DMS79 treated with DMSO at 0.1 percent for 48 hours (cell line): ENCODE data around the gene KAZN.

Experiments
- DNase-seq: peaks from one replicate; lab custom pipeline; 2025; lab: John Stamatoyannopoulos, UW

The KAZN gene

GRCh38 chr1:15148004-15148403 lies 549.5 kb downstream of the KAZN start:
- no peak for DNase-seq

DNA sequence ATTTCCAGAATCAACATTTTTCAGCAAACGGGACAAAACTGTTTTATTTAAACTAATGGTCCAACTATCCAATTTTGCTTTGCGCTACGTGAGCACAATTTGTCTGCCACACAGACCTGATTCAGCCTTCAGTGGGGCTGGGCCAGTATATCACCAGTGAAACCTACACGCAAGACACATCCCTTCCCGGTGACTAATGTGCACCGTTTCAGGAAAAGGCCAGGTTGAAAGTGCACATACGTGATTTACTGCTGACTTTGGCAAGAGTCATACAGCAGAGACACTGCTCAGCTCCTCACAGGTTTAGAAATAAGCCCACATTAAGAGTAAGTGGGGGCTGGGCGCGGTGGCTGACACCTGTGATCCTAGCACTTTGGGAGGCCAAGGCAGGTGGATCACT lies 550.0 kb downstream of the KAZN start:
- DNase-seq: no peak

- DNase-seq: no peak
These were observed 550.5 kb downstream of the KAZN start for GRCh38 chr1:15148941-15149340.

DNA sequence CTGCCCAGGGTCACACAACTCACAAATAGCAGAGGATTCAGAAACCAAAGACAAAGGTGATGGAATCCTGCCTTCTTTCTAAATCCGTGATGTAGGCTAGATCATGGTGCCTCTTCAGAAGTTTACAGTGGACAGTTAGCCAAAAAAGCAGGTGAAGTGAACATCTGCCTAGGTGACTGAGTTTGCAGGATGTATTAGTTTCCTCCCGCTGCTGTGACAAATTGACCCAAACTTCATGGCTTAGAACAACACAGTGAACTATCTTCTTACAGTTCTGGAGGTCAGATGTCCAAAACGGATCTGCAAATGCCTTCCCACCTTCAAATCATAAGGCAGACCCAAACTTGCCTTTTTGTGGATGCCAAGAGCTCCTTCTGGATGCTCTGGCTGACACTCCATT lies 551.9 kb downstream of the KAZN start:
- DNase-seq: no peak

- DNase-seq: no peak
These were observed 552.9 kb downstream of the KAZN start for GRCh38 chr1:15151377-15151806.

GRCh38 chr1:15151871-15152270 lies 553.4 kb downstream of the KAZN start:
- no peak for DNase-seq

- DNase-seq: peak; percentile 76
These were observed 554.1 kb downstream of the KAZN start for GRCh38 chr1:15152318-15153183.

DNA sequence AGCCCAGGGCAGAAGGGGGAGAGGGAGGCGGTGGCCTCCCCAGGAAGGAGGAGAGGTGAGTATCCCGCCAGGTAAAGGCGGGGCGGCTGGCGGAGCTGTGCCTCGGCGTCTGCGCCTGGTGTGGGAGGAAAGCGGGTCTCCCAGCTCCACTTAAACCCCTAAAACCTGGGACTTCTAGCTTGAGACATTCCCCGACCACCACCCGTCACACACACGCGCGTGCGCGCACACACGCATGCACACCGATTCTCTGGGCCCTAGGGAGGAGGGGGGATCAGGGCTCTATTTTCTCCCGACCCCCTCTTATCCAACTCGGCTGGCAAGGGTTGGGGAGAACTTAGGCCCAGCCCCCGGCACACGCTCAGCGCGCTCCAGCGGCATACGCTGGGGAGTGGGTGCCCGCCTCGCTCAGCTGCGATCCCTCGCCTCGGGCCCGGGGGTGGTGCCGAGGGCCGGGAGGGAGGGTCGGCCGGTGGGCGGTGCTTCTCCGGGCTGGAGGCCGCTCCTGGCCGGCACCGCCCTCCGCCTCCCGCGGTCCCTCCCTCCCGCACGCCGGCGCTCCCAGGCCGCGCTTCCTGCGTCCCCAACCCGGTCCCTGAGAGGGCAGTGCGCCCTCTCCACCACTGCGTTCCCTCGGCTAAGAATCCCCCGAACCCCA lies 554.8 kb downstream of the KAZN start, which contains the start of gene TMEM51:
TMEM51 (plus strand) TSS at position 564 of the 658 bp plus-strand sequence. CDS start 61,341 bp downstream, outside the sequence.
- DNase-seq: peak; percentile 25

DNA sequence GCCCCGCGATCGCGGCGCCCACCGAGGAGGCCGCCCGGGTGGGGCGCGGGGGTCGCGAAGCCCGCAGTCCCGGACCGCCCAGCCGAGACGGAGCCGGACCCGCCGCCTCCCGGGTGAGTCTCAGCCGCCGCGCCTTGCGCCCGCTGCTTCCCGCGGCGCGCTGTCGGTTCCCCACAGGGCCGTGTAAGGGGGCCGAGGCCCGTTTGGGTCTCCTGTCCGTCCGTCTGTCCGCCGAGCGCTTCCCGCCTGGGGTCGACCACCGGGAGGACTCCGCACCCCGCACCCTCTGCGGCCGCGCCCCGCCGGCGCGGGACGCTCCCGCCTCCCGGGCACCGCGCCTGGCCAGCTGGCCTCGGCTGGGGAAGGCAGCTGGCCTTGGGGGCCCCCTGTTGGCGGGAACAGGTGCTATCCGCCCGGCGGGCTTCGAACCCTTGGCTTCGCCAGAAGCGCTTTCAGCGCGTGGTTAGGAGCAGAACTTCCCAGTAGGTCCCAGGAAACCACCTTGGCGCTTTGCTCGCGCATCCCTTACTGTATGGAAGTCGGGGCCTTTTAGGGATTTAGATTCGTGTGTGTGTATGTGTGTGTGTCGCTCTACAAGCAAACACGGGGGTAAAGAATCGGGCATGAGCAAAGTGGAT lies 555.5 kb downstream of the KAZN start:
- peak; percentile 35 for DNase-seq

- DNase-seq: no peak
These were observed 556.1 kb downstream of the KAZN start for GRCh38 chr1:15154480-15155036.

GRCh38 chr1:15155191-15155590 lies 556.7 kb downstream of the KAZN start:
- DNase-seq: no peak

- no peak for DNase-seq
These were observed 557.6 kb downstream of the KAZN start for GRCh38 chr1:15155888-15156741.

- DNase-seq: no peak
These were observed 558.4 kb downstream of the KAZN start for GRCh38 chr1:15156807-15157380.

GRCh38 chr1:15157524-15158399 lies 559.3 kb downstream of the KAZN start:
- DNase-seq: no peak

- DNase-seq: no peak
These were observed 560.2 kb downstream of the KAZN start for GRCh38 chr1:15158506-15159165.

GRCh38 chr1:15159166-15159555 lies 560.7 kb downstream of the KAZN start:
- DNase-seq: no peak

DNA sequence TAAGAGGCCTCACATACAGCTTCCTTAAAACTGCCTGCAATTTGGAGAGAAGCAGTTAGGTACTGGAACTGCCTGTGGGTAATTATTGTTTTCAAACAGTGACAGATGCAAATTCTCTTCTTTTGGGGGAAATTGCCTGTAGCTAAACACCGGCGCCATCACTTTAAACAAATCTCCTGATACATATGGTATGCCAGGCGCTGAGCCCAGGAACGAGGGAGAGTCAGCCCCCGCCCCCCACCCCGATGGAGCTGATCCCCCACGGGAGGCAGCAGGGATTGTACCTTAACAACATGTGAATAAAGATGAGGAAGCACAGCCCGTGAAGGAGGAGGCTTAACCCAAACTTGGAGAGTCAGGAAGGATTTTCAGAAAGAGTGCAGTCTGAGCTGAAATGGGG lies 562.1 kb downstream of the KAZN start:
- DNase-seq: no peak

GRCh38 chr1:15167386-15167785 lies 568.9 kb downstream of the KAZN start:
- no peak for DNase-seq
